HG03521 (cell line): ENCODE data around the gene AMBRA1.
"Not testable (repeated sequence)": the region's sequence is repeated elsewhere in the genome, so short reads cannot be mapped to it uniquely, and the experiment has no call there.

ENCODE experiments used
- ATAC-seq: cut with Tn5 transposase; IDR thresholded peaks from one replicate; pipeline ENCODE4 v1.9.1; 2021; ENCODE audit warnings: mild to moderate bottlenecking, moderate library complexity; ENCODE audit not compliant: unreplicated experiment

AMBRA1 gene

DNA sequence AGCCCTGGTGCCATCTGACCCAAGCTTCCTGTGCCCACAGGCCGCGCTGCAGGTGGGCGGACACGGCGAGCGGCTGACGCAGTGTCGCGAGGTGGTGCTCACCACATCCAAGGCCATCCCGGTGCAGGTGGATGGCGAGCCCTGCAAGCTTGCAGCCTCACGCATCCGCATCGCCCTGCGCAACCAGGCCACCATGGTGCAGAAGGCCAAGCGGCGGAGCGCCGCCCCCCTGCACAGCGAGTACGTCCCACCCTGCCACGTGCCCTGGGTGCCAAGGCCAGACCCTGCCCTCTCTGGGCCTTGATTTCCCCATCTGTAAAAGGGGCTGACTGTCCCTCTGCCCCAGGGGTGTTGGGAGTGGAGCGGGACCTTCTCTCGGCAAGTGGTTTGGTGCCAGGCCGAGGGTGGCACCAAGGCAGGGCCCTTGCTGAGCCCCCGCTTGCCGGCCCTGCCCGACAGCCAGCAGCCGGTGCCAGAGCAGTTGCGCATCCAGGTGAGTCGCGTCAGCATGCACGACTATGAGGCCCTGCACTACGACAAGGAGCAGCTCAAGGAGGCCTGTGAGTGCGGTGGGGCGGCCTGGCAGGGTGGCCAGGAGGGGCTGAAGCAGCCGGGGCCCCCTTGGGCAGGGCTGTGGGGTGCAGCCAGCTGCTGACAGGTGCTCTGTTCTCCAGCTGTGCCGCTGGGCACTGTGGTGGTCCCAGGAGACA lies 218.3 kb downstream of the AMBRA1 start:
- ATAC-seq, result no peak

- no peak for ATAC-seq
These were observed 219.0 kb downstream of the AMBRA1 start for GRCh38 chr11:46374815-46375214.

DNA sequence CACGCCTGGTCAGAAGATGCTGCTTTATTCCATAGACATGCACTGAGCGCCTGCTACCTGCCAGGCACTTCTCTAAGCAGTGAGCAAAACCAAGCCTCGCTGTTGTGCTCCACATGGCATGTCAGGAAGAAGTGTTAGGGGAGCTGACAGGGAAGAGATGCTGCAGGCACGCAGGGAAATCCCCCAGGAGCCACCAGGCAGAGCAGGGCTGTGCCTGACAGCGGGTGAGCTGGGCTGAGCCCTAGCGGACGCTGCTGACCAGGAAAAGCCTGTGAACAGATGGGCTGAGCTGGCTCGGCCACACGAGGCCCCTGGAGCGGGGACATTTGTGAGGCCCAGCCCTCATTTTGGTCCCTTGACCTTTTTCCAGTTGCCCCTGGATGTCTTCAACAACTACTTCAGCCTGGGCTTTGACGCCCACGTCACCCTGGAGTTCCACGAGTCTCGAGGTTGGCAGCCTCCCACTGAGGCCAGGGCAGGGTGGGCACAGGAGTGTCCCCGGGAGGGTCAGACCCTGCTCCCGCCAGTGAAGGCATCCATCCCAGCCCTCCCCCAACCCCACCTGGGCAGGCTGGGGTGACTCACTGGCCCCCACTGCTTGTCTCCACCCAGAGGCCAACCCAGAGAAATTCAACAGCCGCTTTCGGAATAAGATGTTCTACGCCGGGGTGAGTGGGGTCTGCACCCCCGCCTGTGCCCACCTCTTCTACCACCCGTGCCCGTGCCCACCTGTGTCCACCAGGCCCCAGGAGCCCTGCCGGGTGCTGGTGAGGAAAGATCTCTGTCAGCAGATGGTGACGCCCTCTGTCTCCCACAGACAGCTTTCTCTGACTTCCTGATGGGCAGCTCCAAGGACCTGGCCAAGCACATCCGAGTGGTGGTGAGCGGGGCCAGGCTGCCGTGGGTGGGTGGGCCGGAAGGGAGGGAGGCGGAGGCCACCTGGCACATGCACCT lies 219.8 kb downstream of the AMBRA1 start:
- ATAC-seq, result no peak

GRCh38 chr11:46372501-46372900 lies 221.3 kb downstream of the AMBRA1 start:
- not testable (repeated sequence) for ATAC-seq

DNA sequence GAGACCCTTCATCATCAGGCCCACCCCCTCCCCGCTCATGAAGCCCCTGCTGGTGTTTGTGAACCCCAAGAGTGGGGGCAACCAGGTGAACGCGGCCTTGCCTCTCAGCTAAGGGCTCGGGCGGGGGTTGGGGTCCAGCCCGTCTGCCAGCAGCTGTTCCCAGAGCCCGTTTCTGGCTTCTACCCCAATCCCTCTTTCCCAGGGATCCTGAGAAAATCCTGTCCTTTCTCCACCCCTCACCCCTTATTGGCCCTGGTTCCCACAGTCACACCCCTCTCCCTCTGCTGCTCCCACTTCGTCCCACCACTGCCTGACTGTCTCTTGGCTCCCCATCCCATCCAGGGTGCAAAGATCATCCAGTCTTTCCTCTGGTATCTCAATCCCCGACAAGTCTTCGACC lies 221.7 kb downstream of the AMBRA1 start:
- ATAC-seq, result no peak

- ATAC-seq, result not testable (repeated sequence)
These were observed 222.6 kb downstream of the AMBRA1 start for GRCh38 chr11:46371262-46371661.

DNA sequence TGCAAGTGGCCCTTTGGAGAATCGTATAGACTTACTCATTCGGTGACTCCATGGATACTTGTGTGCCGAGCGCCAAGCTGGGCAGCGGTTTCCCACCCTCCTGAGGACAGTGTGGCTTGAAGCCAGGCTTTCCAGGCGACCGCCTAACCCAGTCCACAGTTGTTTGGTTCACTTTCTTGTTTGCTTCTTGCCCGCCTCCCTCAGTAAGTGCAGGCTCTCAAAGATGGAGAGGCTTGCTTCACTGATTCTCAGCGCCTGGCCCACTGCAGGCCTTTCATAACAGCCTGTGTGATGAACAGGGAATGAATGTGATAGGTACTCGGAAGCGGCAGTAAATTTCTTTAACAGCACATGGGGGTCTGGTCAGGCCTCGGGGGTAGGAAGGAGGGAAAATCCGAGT lies 223.6 kb downstream of the AMBRA1 start:
- no peak for ATAC-seq

- ATAC-seq, result peak; percentile 47
These were observed 224.2 kb downstream of the AMBRA1 start for GRCh38 chr11:46369458-46370152.

- ATAC-seq, result no peak
These were observed 225.9 kb downstream of the AMBRA1 start for GRCh38 chr11:46367916-46368267.

GRCh38 chr11:46367244-46367915 lies 226.4 kb downstream of the AMBRA1 start:
- ATAC-seq, result peak; percentile 59

DNA sequence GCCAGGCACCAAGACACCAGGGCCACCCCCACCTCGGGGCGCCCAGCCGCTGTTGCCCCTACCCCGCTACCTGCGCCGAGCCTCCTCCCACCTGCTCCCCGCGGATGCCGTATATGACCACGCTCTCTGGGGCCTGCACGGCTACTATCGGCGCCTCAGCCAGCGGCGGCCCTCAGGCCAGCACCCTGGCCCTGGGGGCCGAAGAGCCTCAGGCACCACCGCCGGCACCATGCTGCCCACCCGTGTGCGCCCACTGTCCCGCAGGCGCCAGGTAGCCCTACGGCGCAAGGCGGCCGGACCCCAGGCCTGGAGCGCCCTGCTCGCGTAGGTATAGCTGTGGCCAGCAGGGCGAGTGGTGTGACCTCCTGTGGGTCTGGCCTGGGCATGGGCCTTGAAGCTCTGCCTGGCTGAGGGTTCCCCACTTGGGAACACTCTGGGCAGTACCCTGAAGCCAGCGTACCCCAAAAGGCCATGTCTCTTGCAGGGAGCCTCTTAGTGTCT lies 227.1 kb downstream of the AMBRA1 start:
- no peak for ATAC-seq

DNA sequence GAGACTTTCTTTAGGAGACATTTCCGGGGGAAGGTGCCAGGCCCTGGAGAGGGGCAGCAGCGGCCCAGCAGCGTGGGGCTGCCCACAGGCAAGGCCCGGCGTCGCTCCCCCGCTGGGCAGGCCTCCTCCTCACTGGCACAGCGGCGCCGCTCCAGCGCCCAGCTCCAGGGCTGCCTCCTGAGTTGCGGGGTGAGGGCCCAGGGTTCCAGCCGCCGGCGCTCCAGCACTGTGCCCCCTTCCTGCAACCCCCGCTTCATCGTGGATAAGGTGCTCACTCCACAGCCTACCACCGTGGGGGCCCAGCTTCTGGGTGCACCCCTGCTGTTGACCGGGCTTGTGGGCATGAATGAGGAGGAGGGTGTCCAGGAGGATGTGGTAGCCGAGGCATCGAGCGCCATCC lies 227.6 kb downstream of the AMBRA1 start:
- no peak for ATAC-seq

DNA sequence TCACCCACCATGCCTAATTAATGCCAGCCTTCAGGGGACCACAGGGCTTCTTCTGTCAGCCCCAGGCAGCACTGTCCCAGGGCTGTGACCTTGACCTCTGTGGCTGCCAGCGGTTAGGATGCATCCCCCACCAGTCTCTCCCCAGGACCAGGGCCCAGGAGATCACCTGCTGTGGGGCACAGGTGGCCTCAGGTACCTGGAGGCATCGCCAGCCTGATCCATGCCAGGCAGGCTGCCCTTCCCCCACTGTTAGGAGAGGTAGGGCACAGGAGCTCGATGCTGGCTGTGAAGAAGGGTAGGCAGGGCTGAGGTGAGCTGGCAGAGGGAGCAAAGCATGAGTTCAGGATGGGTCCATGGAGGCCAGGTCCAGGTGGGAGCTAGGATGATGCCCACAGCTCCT lies 229.0 kb downstream of the AMBRA1 start:
- no peak for ATAC-seq

DNA sequence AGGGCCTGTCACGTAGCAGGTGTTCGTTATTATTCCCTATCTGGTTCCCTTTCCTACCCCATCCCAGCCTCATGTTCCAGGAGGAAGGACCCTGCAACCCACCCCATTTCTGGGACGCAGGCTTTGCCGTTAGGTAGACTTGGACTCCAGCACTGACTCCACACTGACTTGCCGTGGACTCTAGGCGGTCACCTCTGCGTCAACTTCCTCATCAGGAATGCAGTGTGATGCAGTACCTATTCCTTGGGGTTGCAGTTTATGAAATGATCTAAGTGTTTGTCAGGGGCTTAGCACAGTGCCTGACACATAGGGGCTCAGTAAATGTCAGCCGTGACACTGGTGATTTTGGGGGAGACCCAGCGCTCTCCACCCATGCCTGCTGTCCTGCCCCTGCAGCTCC lies 229.8 kb downstream of the AMBRA1 start:
- no peak for ATAC-seq

DNA sequence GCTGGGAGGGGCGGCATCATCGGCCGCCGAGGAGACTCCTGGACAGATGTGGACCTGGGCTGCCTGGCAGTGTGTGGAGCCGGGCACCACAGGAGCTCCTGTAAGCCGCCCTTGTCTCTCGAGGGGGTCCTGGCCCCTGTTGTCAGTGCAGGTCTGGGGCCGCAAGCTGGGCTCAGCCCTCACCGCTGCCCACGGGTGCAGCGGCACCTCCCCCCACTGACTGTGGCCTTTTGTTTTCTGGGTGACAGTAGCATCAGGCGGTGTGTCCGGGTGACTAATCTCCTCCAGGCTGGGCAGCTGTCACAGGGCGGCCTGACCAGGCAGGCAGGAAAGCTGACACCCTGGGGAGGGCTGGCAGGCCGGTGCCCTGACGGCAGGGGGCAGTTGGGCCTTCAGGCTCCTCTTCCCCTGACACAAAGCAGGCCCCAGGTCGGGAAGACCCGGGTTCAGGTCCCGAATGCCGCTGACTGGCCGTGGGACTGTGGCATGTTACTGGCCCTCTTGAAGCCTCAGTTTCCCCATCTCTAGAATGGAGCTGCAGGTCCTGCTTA lies 230.3 kb downstream of the AMBRA1 start:
- no peak for ATAC-seq

GRCh38 chr11:46363031-46363407 lies 230.8 kb downstream of the AMBRA1 start:
- ATAC-seq, result no peak

DNA sequence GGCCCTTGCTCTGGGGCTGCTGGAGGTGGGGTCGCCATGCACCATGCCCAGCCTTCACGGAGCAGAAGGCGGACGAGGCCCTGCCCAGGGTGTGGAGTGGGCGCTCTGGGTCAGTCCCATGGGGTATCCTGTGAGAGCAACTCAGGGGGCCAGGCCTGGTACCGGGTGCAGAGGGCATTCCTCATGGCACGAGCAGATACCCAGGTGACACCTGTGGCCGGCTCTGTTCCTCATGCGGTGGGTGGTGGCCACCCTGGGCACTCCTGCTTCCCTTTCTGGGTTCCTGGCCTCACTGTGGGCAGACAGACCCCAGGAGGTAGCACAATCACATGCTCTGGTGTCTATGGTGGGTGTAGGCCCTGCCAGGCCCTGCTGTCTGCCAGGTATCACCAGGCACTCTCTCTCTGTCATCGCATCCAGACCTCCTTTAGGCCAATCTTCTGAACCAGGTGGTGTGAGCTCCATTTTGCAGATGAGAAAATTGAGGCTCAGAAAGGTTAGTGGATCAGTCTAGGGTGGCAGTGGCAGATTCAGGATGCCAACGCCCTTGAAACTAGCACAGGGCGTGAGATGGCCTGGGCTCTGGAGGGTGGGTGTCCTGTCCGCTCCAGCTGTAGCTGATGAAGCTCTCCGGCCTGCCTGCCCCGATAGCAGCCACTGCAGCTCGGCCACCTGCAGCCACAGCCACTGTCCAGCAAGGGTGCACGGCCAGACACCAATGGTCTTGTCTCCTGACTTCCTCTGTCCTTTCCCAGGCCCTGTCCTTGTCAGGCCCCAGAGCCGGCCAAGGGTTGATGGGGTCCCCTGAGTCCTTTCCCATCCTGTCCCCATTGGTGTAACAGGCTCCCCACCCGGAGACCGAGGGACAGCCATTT lies 231.4 kb downstream of the AMBRA1 start:
- no peak for ATAC-seq

DNA sequence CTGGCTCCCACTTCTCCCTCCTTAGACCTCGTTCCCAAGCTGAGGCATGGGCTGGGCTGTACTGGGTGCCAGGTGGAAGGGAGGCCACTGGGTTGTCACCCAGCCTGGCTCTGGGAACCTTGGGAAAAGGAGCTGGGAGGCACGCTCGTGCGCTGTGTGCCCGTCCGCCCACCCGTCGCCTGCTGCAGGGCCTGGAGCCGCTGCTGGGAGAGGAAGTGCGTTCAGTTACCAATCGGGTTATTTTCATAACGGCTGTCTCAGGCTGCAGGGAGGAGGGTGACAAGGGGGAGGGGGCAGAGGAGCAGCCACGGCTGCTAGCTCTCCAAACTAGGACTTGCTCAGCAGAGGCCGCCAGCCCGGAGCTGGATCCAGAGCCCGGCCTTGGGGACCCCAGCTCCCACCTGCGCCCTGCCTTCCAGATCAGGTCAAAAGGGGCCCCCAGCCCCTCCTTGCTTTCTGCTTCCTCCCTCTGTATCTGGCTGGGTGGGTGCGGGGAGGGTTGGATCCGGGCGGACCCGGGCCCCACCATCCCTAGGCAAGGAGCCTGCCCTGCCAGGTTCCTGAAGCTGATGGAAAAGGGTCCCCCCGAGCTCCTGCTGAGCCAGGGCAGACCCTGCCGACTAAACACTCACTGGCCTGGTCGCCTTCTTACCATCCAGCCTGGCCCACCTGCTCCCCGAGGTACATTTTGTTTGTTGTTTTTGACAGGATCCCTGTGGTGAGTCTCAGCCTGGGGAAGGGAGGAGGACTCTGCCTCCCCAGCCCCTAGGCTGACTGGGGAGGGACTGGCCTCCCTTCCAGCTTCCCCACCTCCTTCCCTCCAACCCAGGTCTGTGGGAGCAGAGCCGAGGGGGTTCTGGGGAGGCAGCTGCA lies 232.3 kb downstream of the AMBRA1 start:
- ATAC-seq, result peak; percentile 68

DNA sequence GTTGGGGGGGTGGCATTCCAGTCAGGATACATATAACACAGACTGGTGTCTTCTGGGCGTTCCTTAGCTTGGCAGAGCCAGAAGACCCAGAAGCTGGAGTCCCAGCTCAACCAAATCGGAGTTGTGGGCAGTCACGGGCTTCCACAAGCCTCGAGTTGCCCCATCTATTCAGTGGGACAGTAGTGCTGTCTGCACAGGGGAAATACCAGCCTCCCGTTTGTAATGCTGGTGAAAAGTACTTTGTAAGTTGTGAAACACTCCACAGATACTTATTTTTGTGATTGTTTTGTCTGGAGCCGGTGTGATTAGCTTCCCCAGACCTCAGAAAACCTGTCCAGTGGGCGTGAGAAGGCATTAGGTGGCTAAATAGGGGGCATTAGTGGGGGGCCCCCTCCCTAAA lies 232.9 kb downstream of the AMBRA1 start:
- ATAC-seq, result no peak
